ENCODE data around the gene ING2. TPM values are rescaled to one million over a fixed set of nuclear protein-coding genes. Genes with fewer than 3 reads are reported as not detected.
"Not testable (repeated sequence)": the region's sequence is repeated elsewhere in the genome, so short reads cannot be mapped to it uniquely, and the experiment has no call there.

ING2 gene
- 10 to 100 TPM in 1 of 2 donors, 1 to 10 TPM in 1; 9.0 to 14.8 TPM for polyA plus RNA-seq

- WGBS, 2 donors, result 0% methylated on average over 67 to 68 of the region's 68 CpGs
Measured at GRCh38 chr4:183504930-183505610, at the start of gene ING2. Gene ING2, plus strand, starts transcription at chr4:183505058. Its CDS starts 138 bp downstream, at chr4:183505196.

GRCh38 chr4:183455431-183456195 lies 49.2 kb upstream of the ING2 start:
- Histone ChIP-seq H3K4me3 (ENCODE audit: low read depth in 1 of 2, low read length in 2 of 2) (no peak overlapping the region), H3K36me3 (ENCODE audit: control insufficient read depth in 2 of 2, insufficient read depth in 2 of 2, low read length in 1 of 2) (peaks cover 2% of the 10 kb centered on the region in 2 donors), H3K9me3 (ENCODE audit: control insufficient read depth in 2 of 2, insufficient read depth in 1 of 2, low read depth in 1 of 2, low read length in 1 of 2) (no peaks in the 10 kb centered on the region), H3K4me1 (ENCODE audit: control insufficient read depth in 2 of 2, insufficient read depth in 2 of 2, low read length in 1 of 2) (no peaks in the 10 kb centered on the region), H3K27ac (ENCODE audit: low read depth in 2 of 2, low read length in 1 of 2) (no peak overlapping the region), H3K27me3 (ENCODE audit: control insufficient read depth in 1 of 2, insufficient read depth in 2 of 2, low read length in 2 of 2) (no peaks in the 10 kb centered on the region)
- 88 to 89% methylated on average over 7 of the region's 7 CpGs for WGBS, 2 donors

More at GRCh38 chr4:183504930-183505610, at the start of gene ING2:
- peak within 1 kb of the TSS; percentile 69 to 83 for H3K4me3 ChIP-seq (ENCODE audit: low read depth in 1 of 2, low read length in 2 of 2)
- H3K36me3 ChIP-seq (ENCODE audit: control insufficient read depth in 2 of 2, insufficient read depth in 2 of 2, low read length in 1 of 2), result no peaks in the 10 kb centered on the region
- H3K4me1 ChIP-seq (ENCODE audit: control insufficient read depth in 2 of 2, insufficient read depth in 2 of 2, low read length in 1 of 2), result no peaks in the 10 kb centered on the region
- no peaks in the 10 kb centered on the region for H3K27me3 ChIP-seq (ENCODE audit: control insufficient read depth in 1 of 2, insufficient read depth in 2 of 2, low read length in 2 of 2)
- H3K9me3 ChIP-seq (ENCODE audit: control insufficient read depth in 2 of 2, insufficient read depth in 1 of 2, low read depth in 1 of 2, low read length in 1 of 2), result no peaks in the 10 kb centered on the region
- peak within 1 kb of the TSS; percentile 93 to 99 for H3K27ac ChIP-seq (ENCODE audit: low read depth in 2 of 2, low read length in 1 of 2)

GRCh38 chr4:183458005-183458404 lies 46.9 kb upstream of the ING2 start:
- Histone ChIP-seq H3K27me3 (ENCODE audit: control insufficient read depth in 1 of 2, insufficient read depth in 2 of 2, low read length in 2 of 2) (no peaks in the 10 kb centered on the region), H3K36me3 (ENCODE audit: control insufficient read depth in 2 of 2, insufficient read depth in 2 of 2, low read length in 1 of 2) (peaks cover 0 to 2% of the 10 kb centered on the region in 2 donors), H3K4me3 (ENCODE audit: low read depth in 1 of 2, low read length in 2 of 2) (no peak overlapping the region), H3K27ac (ENCODE audit: low read depth in 2 of 2, low read length in 1 of 2) (no peak overlapping the region), H3K9me3 (ENCODE audit: control insufficient read depth in 2 of 2, insufficient read depth in 1 of 2, low read depth in 1 of 2, low read length in 1 of 2) (no peaks in the 10 kb centered on the region), H3K4me1 (ENCODE audit: control insufficient read depth in 2 of 2, insufficient read depth in 2 of 2, low read length in 1 of 2) (no peaks in the 10 kb centered on the region)
- 79 to 86% methylated on average over 5 of the region's 5 CpGs for WGBS, 2 donors

GRCh38 chr4:183463903-183464619 lies 40.8 kb upstream of the ING2 start:
- 79 to 89% methylated on average over 11 of the region's 11 CpGs for WGBS, 2 donors
- not testable (repeated sequence) for H3K27ac ChIP-seq (ENCODE audit: low read depth in 2 of 2, low read length in 1 of 2); H3K27me3 ChIP-seq (ENCODE audit: control insufficient read depth in 1 of 2, insufficient read depth in 2 of 2, low read length in 2 of 2); H3K9me3 ChIP-seq (ENCODE audit: control insufficient read depth in 2 of 2, insufficient read depth in 1 of 2, low read depth in 1 of 2, low read length in 1 of 2); H3K4me1 ChIP-seq (ENCODE audit: control insufficient read depth in 2 of 2, insufficient read depth in 2 of 2, low read length in 1 of 2); H3K4me3 ChIP-seq (ENCODE audit: low read depth in 1 of 2, low read length in 2 of 2); H3K36me3 ChIP-seq (ENCODE audit: control insufficient read depth in 2 of 2, insufficient read depth in 2 of 2, low read length in 1 of 2)

GRCh38 chr4:183465879-183466278 lies 39.0 kb upstream of the ING2 start:
- H3K36me3 ChIP-seq (ENCODE audit: control insufficient read depth in 2 of 2, insufficient read depth in 2 of 2, low read length in 1 of 2); H3K27me3 ChIP-seq (ENCODE audit: control insufficient read depth in 1 of 2, insufficient read depth in 2 of 2, low read length in 2 of 2); H3K4me3 ChIP-seq (ENCODE audit: low read depth in 1 of 2, low read length in 2 of 2); H3K27ac ChIP-seq (ENCODE audit: low read depth in 2 of 2, low read length in 1 of 2); H3K9me3 ChIP-seq (ENCODE audit: control insufficient read depth in 2 of 2, insufficient read depth in 1 of 2, low read depth in 1 of 2, low read length in 1 of 2); H3K4me1 ChIP-seq (ENCODE audit: control insufficient read depth in 2 of 2, insufficient read depth in 2 of 2, low read length in 1 of 2): not testable (repeated sequence)
- 46 to 73% methylated on average over 5 of the region's 5 CpGs for WGBS, 2 donors

GRCh38 chr4:183467246-183467645 lies 37.6 kb upstream of the ING2 start:
- Histone ChIP-seq H3K9me3 (ENCODE audit: control insufficient read depth in 2 of 2, insufficient read depth in 1 of 2, low read depth in 1 of 2, low read length in 1 of 2) (peaks cover 0 to 2% of the 10 kb centered on the region in 2 donors), H3K4me1 (ENCODE audit: control insufficient read depth in 2 of 2, insufficient read depth in 2 of 2, low read length in 1 of 2) (no peaks in the 10 kb centered on the region), H3K27me3 (ENCODE audit: control insufficient read depth in 1 of 2, insufficient read depth in 2 of 2, low read length in 2 of 2) (no peaks in the 10 kb centered on the region), H3K36me3 (ENCODE audit: control insufficient read depth in 2 of 2, insufficient read depth in 2 of 2, low read length in 1 of 2) (no peaks in the 10 kb centered on the region), H3K4me3 (ENCODE audit: low read depth in 1 of 2, low read length in 2 of 2) (no peak overlapping the region), H3K27ac (ENCODE audit: low read depth in 2 of 2, low read length in 1 of 2) (no peak overlapping the region)
- WGBS, 2 donors, result 86 to 94% methylated on average over 3 of the region's 3 CpGs

GRCh38 chr4:183468210-183469095 lies 36.4 kb upstream of the ING2 start:
- no peaks in the 10 kb centered on the region for H3K27me3 ChIP-seq (ENCODE audit: control insufficient read depth in 1 of 2, insufficient read depth in 2 of 2, low read length in 2 of 2)
- H3K36me3 ChIP-seq (ENCODE audit: control insufficient read depth in 2 of 2, insufficient read depth in 2 of 2, low read length in 1 of 2), result no peaks in the 10 kb centered on the region
- H3K4me1 ChIP-seq (ENCODE audit: control insufficient read depth in 2 of 2, insufficient read depth in 2 of 2, low read length in 1 of 2), result no peaks in the 10 kb centered on the region
- H3K27ac ChIP-seq (ENCODE audit: low read depth in 2 of 2, low read length in 1 of 2), result no peak overlapping the region
- WGBS, 2 donors, result 64 to 69% methylated on average over 7 of the region's 7 CpGs
- peaks cover 0 to 2% of the 10 kb centered on the region in 2 donors for H3K9me3 ChIP-seq (ENCODE audit: control insufficient read depth in 2 of 2, insufficient read depth in 1 of 2, low read depth in 1 of 2, low read length in 1 of 2)
- H3K4me3 ChIP-seq (ENCODE audit: low read depth in 1 of 2, low read length in 2 of 2), result no peak overlapping the region

GRCh38 chr4:183469285-183469684 lies 35.6 kb upstream of the ING2 start:
- no peaks in the 10 kb centered on the region for H3K4me1 ChIP-seq (ENCODE audit: control insufficient read depth in 2 of 2, insufficient read depth in 2 of 2, low read length in 1 of 2)
- peak overlapping the region in 1 of 2 donors; percentile 31 for H3K27ac ChIP-seq (ENCODE audit: low read depth in 2 of 2, low read length in 1 of 2)
- no peak overlapping the region for H3K4me3 ChIP-seq (ENCODE audit: low read depth in 1 of 2, low read length in 2 of 2)
- H3K9me3 ChIP-seq (ENCODE audit: control insufficient read depth in 2 of 2, insufficient read depth in 1 of 2, low read depth in 1 of 2, low read length in 1 of 2), result no peaks in the 10 kb centered on the region
- no peaks in the 10 kb centered on the region for H3K36me3 ChIP-seq (ENCODE audit: control insufficient read depth in 2 of 2, insufficient read depth in 2 of 2, low read length in 1 of 2)
- WGBS, 2 donors, result 87 to 95% methylated on average over 1 of the region's 1 CpG
- H3K27me3 ChIP-seq (ENCODE audit: control insufficient read depth in 1 of 2, insufficient read depth in 2 of 2, low read length in 2 of 2), result no peaks in the 10 kb centered on the region

GRCh38 chr4:183469936-183470335 lies 34.9 kb upstream of the ING2 start:
- Histone ChIP-seq H3K36me3 (ENCODE audit: control insufficient read depth in 2 of 2, insufficient read depth in 2 of 2, low read length in 1 of 2) (no peaks in the 10 kb centered on the region), H3K27ac (ENCODE audit: low read depth in 2 of 2, low read length in 1 of 2) (no peak overlapping the region)

More at GRCh38 chr4:183469936-183470335, 34.9 kb upstream of the ING2 start:
- H3K4me1 ChIP-seq (ENCODE audit: control insufficient read depth in 2 of 2, insufficient read depth in 2 of 2, low read length in 1 of 2), result no peaks in the 10 kb centered on the region
- WGBS, 2 donors, result 66 to 71% methylated on average over 2 of the region's 2 CpGs
- H3K9me3 ChIP-seq (ENCODE audit: control insufficient read depth in 2 of 2, insufficient read depth in 1 of 2, low read depth in 1 of 2, low read length in 1 of 2), result no peaks in the 10 kb centered on the region
- H3K27me3 ChIP-seq (ENCODE audit: control insufficient read depth in 1 of 2, insufficient read depth in 2 of 2, low read length in 2 of 2), result no peaks in the 10 kb centered on the region
- H3K4me3 ChIP-seq (ENCODE audit: low read depth in 1 of 2, low read length in 2 of 2), result no peak overlapping the region

Measured in esophagus (tissue), 2 donors.